GM19452 (cell line): ENCODE data around the gene PABPN1L.
"Not testable (repeated sequence)": the region's sequence is repeated elsewhere in the genome, so short reads cannot be mapped to it uniquely, and the experiment has no call there.

Experiments used
- ATAC-seq: cut with Tn5 transposase; IDR thresholded peaks from one replicate; pipeline ENCODE4 v1.9.1; 2021; ENCODE audit not compliant: unreplicated experiment

PABPN1L gene

GRCh38 chr16:88901718-88902337 is 35.4 kb upstream of the PABPN1L start:
- ATAC-seq: no peak

DNA sequence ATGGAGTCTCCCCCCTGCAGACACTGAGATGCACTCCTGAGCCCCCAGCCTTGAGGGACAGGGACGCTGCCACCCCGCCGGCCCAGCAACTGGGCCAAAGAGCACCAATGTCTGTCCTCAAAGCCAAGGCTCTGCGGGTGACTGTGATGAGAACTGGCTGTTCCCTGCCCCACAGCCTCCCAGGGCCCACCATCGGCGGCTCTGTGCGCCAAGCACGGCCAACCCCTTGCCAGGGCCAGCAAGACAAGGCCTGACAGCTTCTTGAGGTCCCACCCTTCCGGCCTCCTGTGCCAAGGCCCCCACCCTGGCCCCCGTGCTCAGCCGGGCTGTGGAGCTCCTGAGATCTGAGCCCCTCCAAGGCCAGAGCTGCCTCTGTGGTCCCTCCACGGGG is 34.2 kb upstream of the PABPN1L start:
- no peak for ATAC-seq

- ATAC-seq: no peak
Observed at GRCh38 chr16:88899901-88900661, 33.6 kb upstream of the PABPN1L start.

GRCh38 chr16:88897696-88898425 is 31.4 kb upstream of the PABPN1L start:
- no peak for ATAC-seq

GRCh38 chr16:88896238-88897070 is 30.0 kb upstream of the PABPN1L start:
- ATAC-seq: no peak

DNA sequence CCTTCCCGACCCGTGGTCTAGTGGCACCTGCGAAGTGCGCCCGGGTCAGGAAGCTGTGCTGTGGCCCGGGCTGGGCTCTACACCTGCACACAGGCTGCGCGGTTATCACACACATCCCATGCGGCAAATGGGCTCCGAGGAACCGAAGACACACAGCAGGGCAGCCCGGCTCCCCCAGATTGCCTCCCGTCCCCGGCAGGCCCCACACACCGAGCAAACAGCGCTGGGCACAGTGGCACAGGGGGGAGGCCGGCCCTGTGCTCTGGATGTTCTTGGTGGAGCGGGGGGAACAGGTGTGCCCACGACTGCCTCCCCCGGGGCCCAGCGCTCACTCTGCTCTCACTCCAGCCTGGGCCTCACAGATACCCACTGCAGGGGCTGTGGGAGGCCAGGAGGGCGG is 28.9 kb upstream of the PABPN1L start:
- ATAC-seq: no peak

DNA sequence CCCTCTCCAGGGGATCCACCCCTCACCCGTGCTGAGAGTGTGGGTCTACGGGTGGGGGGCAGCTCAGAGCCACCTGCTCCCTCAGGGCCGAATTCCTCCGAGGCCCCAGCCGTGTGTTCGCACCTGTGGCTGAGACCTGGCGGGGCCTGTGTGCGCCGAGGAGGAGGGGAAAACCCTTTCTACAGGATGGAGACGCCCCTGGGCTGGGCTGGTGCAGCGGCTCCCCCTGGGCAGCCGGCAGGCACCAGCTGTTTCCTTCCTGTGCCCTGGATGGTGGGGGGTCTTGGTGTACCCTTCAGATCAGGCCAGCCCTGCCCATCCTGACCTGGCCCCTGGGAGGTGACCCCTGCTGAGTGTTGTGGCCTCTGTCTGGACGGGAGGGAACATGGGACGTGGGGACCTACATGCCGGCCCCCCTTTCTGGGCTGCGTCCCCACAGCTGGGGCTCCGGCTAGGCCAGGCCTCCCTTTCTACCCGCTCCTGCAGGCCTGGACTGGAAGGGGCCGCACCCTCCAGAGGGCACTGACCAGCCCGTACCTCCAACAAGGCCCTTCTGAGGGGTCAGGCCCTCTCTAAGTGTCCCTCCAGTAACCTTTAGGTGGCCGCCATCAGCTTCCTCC is 28.3 kb upstream of the PABPN1L start:
- no peak for ATAC-seq

DNA sequence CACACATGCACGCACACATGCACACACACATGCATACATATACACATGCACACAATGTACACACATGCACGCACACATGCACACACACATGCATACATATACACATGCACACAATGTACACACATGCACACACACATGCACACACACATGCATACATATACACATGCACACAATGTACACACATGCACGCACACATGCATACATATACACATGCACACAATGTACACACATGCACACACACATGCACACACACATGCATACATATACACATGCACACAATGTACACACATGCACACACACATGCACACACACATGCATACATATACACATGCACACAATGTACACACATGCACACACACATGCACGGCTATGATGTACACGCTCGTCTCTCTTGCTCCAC is 27.8 kb upstream of the PABPN1L start:
- ATAC-seq: not testable (repeated sequence)

- no peak for ATAC-seq
Observed at GRCh38 chr16:88893127-88893968, 26.9 kb upstream of the PABPN1L start.

DNA sequence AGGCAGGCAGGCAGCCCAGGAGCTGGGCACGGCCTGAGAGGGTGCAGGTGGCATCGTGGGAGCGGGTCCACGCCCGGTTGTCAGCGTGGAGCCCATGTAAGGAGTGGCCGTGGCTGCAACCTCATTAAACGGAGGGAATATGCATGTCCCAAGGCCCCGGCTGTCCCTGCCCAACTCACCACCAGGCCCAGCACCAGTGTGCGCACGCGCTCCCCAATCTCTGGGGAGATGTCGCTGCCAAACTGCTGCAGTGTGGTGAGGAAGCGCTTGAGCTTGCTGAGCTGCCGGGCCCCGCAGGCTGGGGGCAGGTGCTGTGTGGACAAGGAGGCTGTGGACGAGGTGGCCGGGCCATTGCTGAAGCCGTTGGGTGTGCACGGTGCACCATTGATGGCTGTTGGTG is 25.6 kb upstream of the PABPN1L start:
- no peak for ATAC-seq

- ATAC-seq: no peak
Observed at GRCh38 chr16:88891083-88891482, 24.6 kb upstream of the PABPN1L start.

- ATAC-seq: not testable (repeated sequence)
Observed at GRCh38 chr16:88889702-88890352, 23.4 kb upstream of the PABPN1L start.

DNA sequence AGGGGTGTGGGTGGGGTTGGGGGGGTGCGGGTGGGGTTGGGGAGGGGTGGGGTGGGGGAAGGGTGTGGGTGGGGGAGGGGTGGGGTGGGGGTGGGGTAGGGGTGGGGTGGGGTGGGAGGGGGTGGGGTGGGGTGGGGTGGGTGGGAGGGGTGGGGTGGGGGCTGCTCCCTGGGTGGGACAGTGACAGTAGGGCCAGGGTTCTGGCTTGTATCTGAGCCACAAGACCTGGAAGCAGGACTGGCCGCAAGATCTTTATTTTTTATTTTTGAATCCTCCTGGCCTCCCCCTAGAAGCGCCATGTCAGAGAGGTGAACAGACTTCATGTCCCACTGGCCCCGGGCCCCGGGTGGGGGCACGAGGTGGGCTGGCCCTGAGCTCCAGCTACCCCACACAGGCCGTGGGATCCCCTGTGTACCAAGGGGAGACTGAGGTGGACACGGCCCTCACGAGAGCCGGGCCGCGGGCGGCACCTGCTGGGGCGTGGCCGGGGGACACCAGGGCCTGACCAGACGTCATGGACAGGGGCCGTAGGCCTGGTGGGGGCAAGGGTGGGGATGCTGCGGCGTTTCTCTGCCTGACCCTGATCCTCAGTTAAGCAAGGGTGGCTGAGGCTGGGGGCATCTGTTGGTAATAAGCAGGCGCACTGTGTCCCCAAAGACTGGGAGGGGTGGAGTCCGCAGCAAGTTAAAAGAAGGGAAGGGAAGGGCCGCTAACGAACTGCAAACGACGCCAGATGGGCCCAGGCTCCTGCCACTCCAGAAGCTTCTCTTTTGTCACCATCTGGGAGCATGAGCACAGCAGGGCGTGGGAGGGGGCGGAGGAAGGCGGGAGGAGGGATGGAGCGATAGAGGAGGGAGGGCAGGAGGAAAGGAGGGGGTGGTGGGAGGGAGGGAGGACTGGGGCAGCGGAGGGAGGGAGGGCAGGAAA is 22.3 kb upstream of the PABPN1L start:
- ATAC-seq: no peak

DNA sequence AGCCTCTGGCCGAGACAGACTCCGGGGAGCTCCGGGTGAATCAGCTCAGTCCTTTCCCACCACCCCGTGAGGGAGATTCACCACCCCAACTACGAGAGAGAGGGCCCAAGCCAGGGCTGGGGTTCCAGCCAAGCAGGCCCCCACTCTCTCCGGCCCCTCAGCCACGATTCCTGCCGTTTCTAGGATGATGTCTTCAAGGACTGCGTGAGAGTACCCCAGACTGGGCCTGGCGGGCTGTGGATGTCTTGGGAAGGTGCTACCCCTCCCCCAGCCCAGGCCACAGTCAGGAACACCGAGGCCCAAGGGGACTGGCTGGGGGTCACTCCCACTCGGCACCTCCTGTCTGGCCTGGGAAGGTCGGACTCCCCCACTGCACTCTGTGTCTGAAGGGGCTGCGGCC is 21.6 kb upstream of the PABPN1L start:
- ATAC-seq: no peak

DNA sequence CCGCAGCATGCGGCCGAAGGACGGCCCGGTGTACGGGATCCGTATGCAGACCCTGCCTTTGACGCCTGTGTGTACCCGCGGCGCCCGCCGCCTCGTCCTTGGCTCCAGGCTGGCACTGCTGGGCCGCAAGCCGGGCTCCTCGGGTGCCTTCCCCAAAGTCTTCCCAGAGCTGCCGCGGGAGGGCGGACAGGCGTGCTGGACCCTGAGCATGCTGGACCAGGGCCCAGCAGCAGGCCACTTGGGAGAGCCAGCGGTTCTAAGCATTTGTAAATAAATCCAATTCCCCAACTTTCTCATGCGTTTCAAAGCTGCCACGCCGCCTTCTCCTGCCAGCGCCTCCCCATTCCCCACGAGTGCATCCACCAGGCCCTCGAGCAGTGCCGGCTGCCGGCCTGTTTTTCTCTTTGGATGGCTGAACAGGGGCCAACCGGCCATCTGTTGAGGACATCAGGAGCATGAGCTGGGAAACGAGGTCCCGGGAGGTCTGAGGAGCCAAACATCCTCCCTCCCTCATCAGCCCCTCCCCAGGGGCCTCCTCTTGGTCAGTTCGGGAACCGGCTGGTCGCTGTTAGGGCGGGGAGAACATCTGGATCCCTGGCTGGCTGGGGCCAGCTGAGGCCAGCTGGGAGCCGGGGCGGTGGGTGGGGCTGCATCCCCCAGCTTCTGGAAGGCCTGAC is 20.5 kb upstream of the PABPN1L start:
- ATAC-seq: no peak

GRCh38 chr16:88886420-88886844 is 20.0 kb upstream of the PABPN1L start:
- ATAC-seq: no peak

DNA sequence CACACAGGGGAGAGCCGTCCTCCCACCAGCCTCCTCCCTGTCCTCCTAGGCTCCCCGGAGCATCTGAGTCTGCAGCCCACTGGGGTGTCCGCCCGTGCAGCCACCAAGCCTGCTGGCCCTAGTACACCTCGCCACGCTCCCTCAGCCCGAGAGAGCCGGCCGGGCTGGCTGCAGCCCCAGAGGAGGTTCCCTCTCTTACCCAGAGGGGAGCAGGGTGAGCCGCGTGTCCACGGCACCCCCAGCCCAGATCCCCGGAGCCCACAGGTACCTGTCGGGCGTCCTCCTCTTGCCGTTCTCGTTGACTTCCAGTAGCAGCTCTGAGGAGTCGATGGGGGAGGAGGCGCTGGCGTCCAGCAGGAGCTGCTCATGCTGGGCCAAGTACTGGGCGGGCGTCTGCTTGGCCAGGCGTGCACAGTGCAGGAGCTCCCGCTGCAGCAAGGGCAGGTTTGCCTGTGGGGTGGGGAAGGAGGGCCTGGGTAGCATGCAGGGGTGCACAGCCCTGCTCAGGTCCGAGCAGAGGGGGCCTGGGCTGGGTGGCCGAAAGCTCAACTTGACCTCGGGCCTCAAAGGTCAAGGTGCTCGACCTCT is 19.3 kb upstream of the PABPN1L start:
- no peak for ATAC-seq
